A172 (cell line): ENCODE measurements around the gene UST. TPM values are rescaled to one million over a fixed set of nuclear protein-coding genes. Genes with fewer than 3 reads are reported as not detected.

ENCODE experiments used
- DNase-seq: peaks from one replicate; pipeline ENCODE4 v3.0.0-alpha.2; 2015; ENCODE audit warnings: low spot score
- total RNA-seq: library from RNA; depleted of rRNA; stranded (reverse); fragments of >200 nt; shearing (Covaris generic); gene quantifications from 2 replicates; pipeline ENCODE4 v1.2.3, GENCODE V29; 2014

Gene UST
- total RNA-seq, 1 experiment from 2014 or later: 2.6 TPM

- DNase-seq: no peak
Observed at GRCh38 chr6:149062653-149063348, 316.0 kb downstream of the UST start.

GRCh38 chr6:149063468-149063867 is 316.6 kb downstream of the UST start:
- DNase-seq: no peak

DNA sequence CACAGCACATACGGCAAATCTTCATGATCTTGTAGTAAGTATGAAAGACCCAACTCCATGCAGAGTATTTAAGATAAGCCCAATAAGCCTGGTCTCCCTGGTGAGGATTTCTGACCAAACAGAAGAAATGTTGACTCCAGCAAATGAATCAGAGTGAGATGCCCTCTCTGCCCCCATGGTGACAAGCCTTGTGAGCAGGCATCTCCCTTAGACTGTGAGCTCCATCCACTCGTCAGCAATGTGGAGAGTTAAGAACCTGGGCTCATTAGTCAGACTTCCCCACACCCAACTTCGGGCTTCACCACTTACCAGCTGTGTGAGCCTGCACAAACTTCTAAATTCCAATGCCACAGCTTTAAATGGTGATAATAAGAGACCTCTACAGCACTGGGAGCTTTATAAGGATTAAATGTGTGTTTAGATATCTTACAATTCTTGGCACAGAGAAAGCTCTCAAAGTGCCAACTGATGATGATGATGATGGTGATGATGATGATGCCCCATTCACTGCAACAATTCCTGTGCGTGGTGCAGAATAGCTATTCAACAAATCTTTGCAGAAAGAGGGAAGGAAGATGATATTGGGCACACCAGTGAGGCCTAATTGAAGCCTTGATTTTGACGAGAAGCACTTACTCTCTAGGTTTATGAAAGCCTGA is 317.3 kb downstream of the UST start:
- DNase-seq: no peak

DNA sequence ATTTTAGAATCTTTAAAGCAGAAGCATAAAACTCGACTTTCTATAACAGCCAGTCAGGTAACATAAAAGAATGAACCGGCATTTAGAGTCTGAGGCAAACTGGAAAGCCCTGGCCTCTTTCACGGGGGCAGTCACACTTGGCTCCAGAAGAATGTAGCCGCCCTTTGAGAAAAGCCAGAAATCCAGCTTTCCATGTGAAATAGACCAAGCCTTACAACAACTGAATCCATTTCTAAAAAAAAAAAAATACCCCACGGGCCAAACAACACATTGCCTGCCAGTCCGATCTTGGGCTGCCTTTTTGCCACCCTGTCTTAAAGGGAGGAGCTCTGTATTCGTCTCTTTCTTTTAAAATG is 317.8 kb downstream of the UST start:
- DNase-seq: no peak

- no peak for DNase-seq
Observed at GRCh38 chr6:149065121-149065520, 318.3 kb downstream of the UST start.

DNA sequence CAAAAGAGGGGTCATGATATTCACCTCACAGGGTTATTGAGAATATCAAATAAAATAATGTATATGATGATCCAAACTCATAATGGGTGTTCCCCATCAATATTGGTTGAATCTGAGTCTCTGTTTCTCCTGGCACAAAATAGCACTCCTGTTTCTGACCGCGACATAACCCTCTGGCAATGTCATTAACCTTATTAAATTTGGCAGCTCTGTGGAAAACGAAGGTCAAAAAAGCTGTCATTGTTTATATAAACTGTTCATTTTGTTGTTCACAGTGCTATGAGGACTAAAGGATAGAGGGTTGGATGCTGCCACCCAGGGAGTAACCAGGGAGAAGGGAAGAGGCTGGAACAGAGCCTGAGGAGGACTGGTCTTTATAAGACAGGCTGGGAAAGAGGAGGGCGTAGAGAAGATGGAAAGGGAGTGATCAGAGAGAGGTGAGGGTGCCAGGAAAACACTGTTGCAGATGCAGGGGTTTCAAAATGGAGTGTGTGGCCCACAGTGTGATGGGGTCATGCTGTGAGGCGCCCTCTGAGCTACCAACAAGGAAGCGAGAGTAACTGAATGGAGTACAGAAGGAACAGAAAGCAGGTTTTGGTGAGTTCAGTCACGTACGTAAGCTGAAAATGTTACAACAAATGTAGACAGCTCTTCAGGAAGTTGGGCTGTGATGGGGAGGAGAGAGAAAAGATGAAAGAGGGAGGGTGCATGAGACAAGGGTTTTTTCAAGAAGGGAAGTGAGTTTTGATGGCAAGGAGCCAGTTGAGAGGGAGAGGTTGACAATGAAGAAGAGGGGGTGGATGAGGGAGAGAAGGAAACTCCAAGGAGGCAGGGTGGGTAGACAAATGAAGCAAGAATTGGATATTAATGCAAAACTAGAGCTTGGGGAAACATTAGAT is 319.1 kb downstream of the UST start:
- no peak for DNase-seq

DNA sequence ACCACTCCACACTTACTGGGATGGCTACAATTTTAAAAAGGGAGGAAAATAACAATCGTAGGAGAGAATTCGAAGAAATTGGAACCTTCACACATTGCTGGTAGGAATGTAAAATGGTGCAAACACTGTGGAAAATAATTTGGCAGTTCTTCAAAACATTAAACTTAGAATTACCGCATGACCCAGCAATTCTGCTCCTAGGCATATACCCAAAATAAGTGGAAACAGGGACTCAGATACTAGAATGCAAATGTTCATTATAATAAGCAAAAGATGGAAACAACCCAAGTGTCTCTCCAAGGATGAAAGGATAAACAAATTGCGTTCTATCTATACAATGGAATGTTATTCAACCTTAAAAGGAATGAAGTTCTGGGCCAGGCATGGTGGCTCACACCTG is 325.2 kb downstream of the UST start:
- DNase-seq: no peak

- DNase-seq: no peak
Observed at GRCh38 chr6:149074832-149075258, 328.0 kb downstream of the UST start.

DNA sequence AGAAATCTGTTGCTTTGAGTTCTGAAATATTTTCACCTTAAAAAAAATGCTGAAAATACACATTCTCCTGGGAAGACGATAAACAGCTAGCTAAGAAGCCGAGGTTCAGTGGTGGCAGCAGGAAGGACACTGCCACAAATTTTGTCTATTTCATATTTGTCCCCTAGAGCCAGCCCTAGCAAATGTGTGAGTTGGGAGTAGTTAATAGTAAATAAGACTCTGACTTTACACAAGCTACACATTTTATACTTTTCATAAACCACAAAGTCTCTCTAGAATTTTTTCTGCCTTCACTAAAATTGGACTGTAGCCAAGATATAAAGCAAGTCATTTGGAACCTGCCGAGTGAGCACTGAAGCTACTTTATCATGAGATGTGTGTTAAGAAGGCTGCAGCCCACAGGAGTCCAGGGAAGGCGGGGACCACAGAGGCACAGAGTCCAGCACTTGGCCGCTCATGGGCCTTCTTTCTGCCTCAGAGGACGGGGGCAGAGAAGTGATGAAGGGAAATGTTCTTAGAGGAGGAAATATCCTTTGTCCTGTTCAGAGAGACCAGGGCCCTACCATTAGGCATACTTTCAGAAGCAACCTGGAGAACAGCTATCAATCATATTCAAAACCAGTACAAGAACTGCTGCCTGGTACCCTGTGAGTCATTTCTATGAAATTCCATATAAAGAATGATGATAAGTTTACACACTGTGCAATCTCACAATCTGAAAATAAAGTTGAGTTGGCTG is 329.0 kb downstream of the UST start:
- peak; percentile 21 for DNase-seq

DNA sequence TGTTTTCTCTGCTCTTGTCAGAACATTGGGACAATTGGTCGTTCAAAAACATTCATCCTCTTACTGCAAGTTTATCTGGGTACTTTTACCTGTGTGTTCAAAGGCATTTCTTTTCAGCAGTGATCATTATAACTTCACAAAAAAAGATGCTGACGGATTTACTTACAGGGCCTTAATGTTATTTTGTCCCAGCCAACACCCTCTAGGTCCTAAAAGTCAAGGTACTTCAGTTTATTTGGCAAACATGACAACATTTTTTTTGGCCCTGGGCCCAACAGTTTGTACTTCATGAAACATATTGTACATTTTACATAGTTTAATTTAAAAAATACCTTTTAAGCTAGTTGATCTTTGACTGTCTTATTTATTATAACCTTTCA is 329.5 kb downstream of the UST start:
- no peak for DNase-seq

GRCh38 chr6:149077208-149077607 is 330.4 kb downstream of the UST start:
- no peak for DNase-seq

DNA sequence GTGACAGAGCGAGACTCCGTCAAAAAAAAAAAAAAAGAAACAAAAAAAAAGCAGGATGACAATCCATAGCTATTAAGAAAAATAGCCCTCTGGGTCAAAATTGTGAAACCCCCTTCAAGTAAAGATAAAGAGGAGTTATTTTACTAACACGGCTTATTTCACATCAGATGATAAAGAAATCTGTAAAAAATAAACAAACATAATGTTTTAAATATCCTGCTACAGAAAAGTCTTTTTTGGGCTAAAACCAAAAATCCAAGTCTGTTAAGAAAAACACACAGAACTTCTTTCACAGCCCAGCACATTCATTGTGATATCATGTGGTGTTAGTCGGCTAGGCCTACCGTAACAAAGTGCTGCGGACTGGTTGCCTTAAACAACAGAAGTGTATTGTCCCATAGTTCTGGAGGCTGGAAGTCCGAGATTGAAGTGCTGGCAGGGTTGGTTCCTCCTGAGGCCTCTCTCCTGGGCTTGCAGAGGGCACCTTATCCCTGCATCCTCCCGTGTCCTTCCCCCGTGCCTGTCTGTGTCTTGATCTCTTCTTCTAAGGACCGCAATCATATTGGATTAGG is 331.5 kb downstream of the UST start:
- DNase-seq: no peak

DNA sequence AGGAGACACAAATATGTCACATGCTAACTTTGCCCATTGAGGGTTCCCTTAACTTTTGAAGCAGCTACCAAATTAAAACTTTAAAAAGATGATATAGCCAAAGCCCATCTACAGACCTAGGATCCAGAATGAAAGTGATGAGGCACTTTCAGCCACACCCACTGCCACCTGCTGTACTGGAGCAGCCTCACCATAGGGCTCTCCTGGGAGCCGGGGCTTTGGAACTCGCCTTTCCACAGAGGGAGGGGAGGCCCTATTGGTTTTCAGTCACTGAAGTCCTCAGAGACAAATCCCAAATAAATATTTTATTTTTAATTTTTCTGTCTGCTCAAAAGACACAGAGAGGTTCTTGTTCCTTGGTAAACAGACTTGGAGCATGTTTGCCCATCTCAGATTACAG is 332.6 kb downstream of the UST start:
- no peak for DNase-seq

DNA sequence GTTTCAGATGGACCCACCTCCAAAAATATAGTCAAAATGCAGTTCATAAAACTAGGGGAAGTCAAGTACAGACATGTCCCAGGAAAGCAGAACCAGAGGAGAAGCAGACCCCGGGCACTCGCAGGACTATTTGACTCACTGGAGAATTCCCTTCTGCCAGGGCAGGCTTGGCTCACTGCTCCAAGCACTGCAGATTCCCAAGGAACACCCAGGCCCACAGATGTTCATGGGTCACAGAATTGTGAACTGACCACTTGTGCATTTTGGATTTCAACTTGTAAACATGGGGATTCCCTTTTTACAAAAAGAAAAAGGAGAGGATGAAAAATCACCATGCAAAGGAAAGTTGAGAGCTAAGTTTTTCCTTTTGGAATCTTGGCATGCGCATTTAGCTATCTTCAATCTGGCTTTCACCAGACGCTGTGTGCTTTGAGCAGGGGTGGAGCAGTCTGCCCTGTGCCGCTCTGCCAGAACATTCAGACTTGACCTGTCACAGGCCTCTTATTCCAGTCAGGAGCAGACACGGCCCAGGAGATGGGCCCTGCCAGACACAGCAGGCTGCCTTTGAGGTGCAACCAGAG is 333.2 kb downstream of the UST start:
- DNase-seq: no peak

DNA sequence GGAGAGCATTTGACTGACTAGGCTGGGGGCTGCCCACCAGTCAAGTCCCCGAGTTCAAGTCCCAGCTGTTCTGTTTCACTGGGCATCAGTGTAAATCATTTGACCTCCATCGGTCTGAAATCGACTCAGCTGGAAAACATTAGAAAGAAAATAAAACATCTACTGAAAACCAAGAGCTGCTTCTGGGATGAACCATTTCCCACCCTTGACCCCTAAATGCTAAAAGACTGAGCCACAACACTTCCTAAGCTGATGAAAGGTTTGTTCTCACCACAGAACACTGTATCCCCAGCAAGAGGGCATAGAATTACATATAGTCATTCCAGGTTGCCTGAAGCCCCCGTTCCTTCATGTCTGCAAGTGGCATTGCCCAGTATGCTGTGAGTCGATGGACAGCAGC is 333.7 kb downstream of the UST start:
- DNase-seq: no peak

DNA sequence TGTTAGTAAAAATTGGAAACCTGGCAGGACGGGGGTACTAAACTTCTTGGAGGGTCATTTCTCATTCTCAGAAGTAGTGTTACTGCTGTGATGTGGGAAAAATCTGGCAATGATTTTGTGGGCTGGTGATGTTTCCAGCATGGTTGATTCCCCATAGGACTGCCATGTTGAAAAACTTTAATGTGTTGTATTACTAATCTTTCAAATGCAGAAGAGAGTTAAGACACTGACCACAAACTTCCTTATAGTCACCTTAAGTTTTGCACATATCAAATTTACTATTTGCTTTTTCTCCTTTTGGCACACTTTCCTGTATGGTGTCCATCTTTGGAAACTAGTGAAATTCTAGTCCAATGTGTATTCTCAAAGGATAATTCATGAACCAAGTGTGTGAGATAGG is 334.5 kb downstream of the UST start:
- DNase-seq: no peak

GRCh38 chr6:149082320-149082719 is 335.5 kb downstream of the UST start:
- peak; percentile 53 for DNase-seq

GRCh38 chr6:149084026-149084425 is 337.2 kb downstream of the UST start:
- no peak for DNase-seq

DNA sequence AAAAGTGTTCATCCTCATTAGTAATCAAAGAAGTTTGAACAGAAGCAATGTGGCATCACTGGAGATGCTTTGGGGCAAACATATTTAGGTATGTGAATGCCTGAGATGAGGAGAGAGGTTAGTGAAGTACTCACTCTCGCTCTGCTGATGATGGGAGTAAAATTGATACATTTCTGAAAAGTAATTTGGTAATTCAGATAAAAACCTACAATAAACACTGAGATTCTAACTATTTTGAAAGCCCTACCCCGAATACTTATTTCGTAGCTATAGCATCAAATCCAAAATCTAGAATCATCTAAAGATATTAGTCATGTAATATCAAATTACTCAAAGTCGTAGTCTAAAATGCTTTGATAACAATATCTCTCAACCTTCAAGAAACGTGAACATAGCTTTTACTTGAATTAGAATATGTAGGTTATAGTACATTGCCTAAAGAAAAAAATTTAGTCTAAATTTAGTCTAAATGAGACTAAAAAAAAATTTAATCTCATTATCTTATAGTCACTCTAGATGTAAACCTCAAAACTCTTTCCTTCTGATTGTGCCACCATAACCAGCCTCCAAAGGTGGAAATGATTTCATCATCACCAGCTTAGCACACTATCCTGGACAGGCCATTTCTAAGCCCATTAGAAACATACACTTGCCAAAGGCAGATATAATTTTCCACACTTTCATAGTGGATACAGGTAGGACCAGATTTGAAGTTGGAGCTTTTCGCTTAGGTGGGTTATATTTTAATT is 338.2 kb downstream of the UST start:
- DNase-seq: no peak

- DNase-seq: no peak
Observed at GRCh38 chr6:149085557-149085938, 338.7 kb downstream of the UST start.

DNA sequence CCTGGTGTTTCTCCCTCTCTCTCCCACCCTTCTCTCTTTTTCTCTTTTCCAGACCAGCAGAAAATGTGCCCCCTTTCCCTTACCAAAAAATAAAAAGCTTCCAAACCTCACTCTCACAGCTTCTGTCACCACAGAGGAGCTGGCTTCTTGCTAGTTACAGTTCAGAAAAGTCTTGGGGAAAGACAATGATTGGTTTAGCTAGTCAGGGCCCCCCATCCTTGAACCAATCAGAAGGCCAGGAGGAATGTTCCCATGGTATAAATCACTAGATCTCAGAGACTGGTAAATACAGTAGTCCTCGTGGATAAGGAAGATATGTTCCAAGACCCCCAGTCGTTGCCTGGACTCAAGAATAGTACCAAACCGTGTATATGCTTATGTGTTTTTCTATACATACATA is 339.5 kb downstream of the UST start:
- no peak for DNase-seq
